ENCODE results near the gene MACO1.

MACO1 gene

GRCh38 chr1:25526753-25527152, 96.1 kb downstream of the MACO1 start:
- H3K4me3 ChIP-seq (ENCODE audit: control insufficient read depth, low read depth, low read length), result no peak overlapping the region
- no peak for TF ChIP-seq CTCF (conservative IDR thresholded peaks at IDR 0.05; ENCODE audit: control insufficient read depth, insufficient read depth, low read depth, low read length)
- no peak for DNase-seq (ENCODE audit: low read depth)

- no peak for DNase-seq (ENCODE audit: low read depth)
- no peak for TF ChIP-seq CTCF (conservative IDR thresholded peaks at IDR 0.05; ENCODE audit: control insufficient read depth, insufficient read depth, low read depth, low read length)
- no peak overlapping the region for H3K4me3 ChIP-seq (ENCODE audit: control insufficient read depth, low read depth, low read length)
Measured at GRCh38 chr1:25527226-25527846, 96.6 kb downstream of the MACO1 start.

GRCh38 chr1:25527946-25528595, 97.4 kb downstream of the MACO1 start:
- no peak for TF ChIP-seq CTCF (conservative IDR thresholded peaks at IDR 0.05; ENCODE audit: control insufficient read depth, insufficient read depth, low read depth, low read length)
- no peak for DNase-seq (ENCODE audit: low read depth)
- H3K4me3 ChIP-seq (ENCODE audit: control insufficient read depth, low read depth, low read length), result no peak overlapping the region

- no peak for DNase-seq (ENCODE audit: low read depth)
- H3K4me3 ChIP-seq (ENCODE audit: control insufficient read depth, low read depth, low read length), result no peak overlapping the region
- TF ChIP-seq CTCF (conservative IDR thresholded peaks at IDR 0.05; ENCODE audit: control insufficient read depth, insufficient read depth, low read depth, low read length), result no peak
Measured at GRCh38 chr1:25528881-25529517, 98.3 kb downstream of the MACO1 start.

- no peak for TF ChIP-seq CTCF (conservative IDR thresholded peaks at IDR 0.05; ENCODE audit: control insufficient read depth, insufficient read depth, low read depth, low read length)
- no peak overlapping the region for H3K4me3 ChIP-seq (ENCODE audit: control insufficient read depth, low read depth, low read length)
- no peak for DNase-seq (ENCODE audit: low read depth)
Measured at GRCh38 chr1:25529518-25530185, 99.0 kb downstream of the MACO1 start.

- no peak overlapping the region for H3K4me3 ChIP-seq (ENCODE audit: control insufficient read depth, low read depth, low read length)
- TF ChIP-seq CTCF (conservative IDR thresholded peaks at IDR 0.05; ENCODE audit: control insufficient read depth, insufficient read depth, low read depth, low read length), result no peak
- no peak for DNase-seq (ENCODE audit: low read depth)
Measured at GRCh38 chr1:25530186-25531081, 99.7 kb downstream of the MACO1 start.

All from fibroblast of mammary gland (primary cell).